Hepatocyte (in vitro differentiated cells): Measurements from ENCODE around the gene DPH1. TPM values are rescaled to one million over a fixed set of nuclear protein-coding genes. Genes with fewer than 3 reads are reported as not detected.

Experiments
- DNase-seq: peaks from one replicate; pipeline ENCODE4 v3.0.0-alpha.2; 2016; ENCODE audit warnings: low spot score
- H2AFZ ChIP-seq: fragments of 200-600 bp; sonication (generic); 2 replicates; pipeline ENCODE4 v1.6.0; 2016; ENCODE audit warnings: antibody characterized with exemption, mild to moderate bottlenecking
- H3K27ac ChIP-seq: fragments of 200-600 bp; sonication (generic); 2 replicates; pipeline ENCODE4 v1.5.1; 2016; ENCODE audit warnings: mild to moderate bottlenecking
- H3K27me3 ChIP-seq: fragments of 200-600 bp; sonication (generic); 2 replicates; pipeline ENCODE4 v1.6.1; 2016
- H3K36me3 ChIP-seq: fragments of 200-600 bp; sonication (generic); replicated peaks from 2 replicates; pipeline ENCODE4 v1.5.1; 2016; ENCODE audit warnings: low read depth; ENCODE audit not compliant: insufficient read depth
- H3K4me1 ChIP-seq: fragments of 200-600 bp; sonication (generic); 2 replicates; pipeline ENCODE4 v1.5.1; 2016; ENCODE audit warnings: mild to moderate bottlenecking, moderate library complexity; ENCODE audit not compliant: insufficient read depth
- H3K4me2 ChIP-seq: fragments of 200-600 bp; sonication (generic); 2 replicates; pipeline ENCODE4 v1.6.0; 2016
- H3K4me3 ChIP-seq: fragments of 200-600 bp; sonication (generic); 2 replicates; pipeline ENCODE4 v1.5.1; 2016; ENCODE audit warnings: mild to moderate bottlenecking
- H3K79me2 ChIP-seq: fragments of 200-600 bp; sonication (generic); 2 replicates; pipeline ENCODE4 v1.6.0; 2017; ENCODE audit warnings: mild to moderate bottlenecking
- H3K9me2 ChIP-seq: fragments of 200-600 bp; sonication (generic); replicated peaks from 2 replicates; pipeline ENCODE4 v1.6.0; 2017; ENCODE audit warnings: mild to moderate bottlenecking; ENCODE audit not compliant: insufficient read depth
- H3K9me3 ChIP-seq: fragments of 200-600 bp; sonication (generic); 2 replicates; pipeline ENCODE4 v1.5.1; 2016; ENCODE audit warnings: low read depth, mild to moderate bottlenecking
- H4K20me1 ChIP-seq: fragments of 200-600 bp; sonication (generic); 2 replicates; pipeline ENCODE4 v1.6.0; 2016; ENCODE audit warnings: mild to moderate bottlenecking; ENCODE audit not compliant: insufficient read depth, poor library complexity, severe bottlenecking
- EZH2 ChIP-seq: fragments of 200-600 bp; sonication (generic); IDR thresholded peaks from 2 replicates; pipeline ENCODE4 v1.6.1; 2016; ENCODE audit warnings: antibody characterized with exemption, mild to moderate bottlenecking, borderline replicate concordance
- EZH2phosphoT487 ChIP-seq: fragments of 200-600 bp; sonication (generic); IDR thresholded peaks from one replicate; pipeline ENCODE4 v1.6.1; 2018; ENCODE audit warnings: antibody characterized with exemption, mild to moderate bottlenecking, low read depth, moderate library complexity; ENCODE audit not compliant: unreplicated experiment, severe bottlenecking
- WGBS: methylation state at CpG from one replicate; pipeline ENCODE4 v1.1.6; 2016; ENCODE audit warnings: low lambda C conversion rate; ENCODE audit errors: missing lambda C conversion rate; 5-methylcytosine and 5-hydroxymethylcytosine counted together
- polyA plus RNA-seq: library from polyadenylated mRNA; unstranded; fragments of >200 nt; fragmentation: Nextera tagmentation; extraction: Ambion mirVana; gene quantifications from 2 replicates; pipeline ENCODE4 v1.2.1, GENCODE V29; 2016
- total RNA-seq: library from RNA; depleted of rRNA; stranded (reverse); fragments of >200 nt; gene quantifications from 2 replicates; pipeline ENCODE4 v1.2.3, GENCODE V29; 2014
- TF ChIP-seq, protein P1 (sequence below): fragments of 200-600 bp; sonication (generic); IDR thresholded peaks from 2 replicates; pipeline ENCODE4 v1.5.1; 2016; ENCODE audit warnings: antibody characterized with exemption, mild to moderate bottlenecking; ENCODE audit not compliant: poor library complexity

Gene DPH1
- total and polyA plus RNA-seq, 2 experiments from 2014 or later: 27.8 to 45.2 TPM

DNA sequence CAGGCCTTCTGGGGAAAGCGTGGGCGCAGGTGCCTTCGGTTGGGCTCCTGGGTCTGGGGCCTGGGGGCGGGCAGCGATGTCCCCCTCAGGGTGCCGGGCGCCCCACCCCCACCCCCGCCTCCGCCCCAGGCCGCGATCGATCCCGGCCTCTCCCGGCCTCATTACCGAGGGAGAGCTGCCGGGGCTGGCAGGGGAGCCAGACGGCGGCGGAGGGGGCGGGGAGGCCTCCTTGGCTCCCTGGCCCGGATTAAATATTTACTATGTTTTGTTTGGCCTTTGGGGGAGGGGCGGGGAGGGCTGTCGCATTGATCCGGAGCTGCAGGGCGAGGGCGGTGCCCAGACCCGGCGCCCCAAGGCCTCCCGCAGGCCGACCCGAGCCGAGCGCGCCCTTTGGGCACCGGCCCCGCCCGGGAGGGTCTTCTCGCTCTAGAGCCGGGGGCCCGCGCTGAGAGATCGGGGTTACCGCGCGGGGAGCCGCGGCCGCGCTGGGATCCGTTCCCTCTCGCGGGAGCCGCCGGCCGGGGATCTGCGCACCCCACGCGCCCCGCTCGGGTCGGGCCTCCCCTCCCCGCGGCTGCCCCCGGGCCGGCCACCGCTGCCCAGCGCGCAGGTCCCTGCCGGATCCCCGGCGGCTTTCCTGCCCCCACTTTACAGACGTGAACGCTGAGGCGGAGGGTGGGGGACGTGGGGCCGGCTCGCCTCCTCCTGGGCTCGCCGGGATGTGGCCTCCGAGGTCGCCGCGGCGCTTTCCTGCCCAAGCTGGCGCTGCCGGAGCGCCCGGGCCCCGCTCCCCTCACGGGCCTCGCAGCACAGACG, 31.8 kb upstream of the DPH1 start:
- Histone ChIP-seq H3K36me3 (no peaks in the 10 kb centered on the region), H3K4me2 (peak overlapping the region; percentile 95), H3K9me2 (no peaks in the 10 kb centered on the region), H3K27ac (peak overlapping the region; percentile 90), H3K4me1 (peaks cover 46% of the 10 kb centered on the region), H3K79me2 (no peaks in the 10 kb centered on the region), H2AFZ (peak overlapping the region; percentile 76), H3K4me3 (peak overlapping the region; percentile 33), H4K20me1 (no peaks in the 10 kb centered on the region), H3K9me3 (no peaks in the 10 kb centered on the region), H3K27me3 (no peaks in the 10 kb centered on the region)
- WGBS: 11% methylated on average over 37 of the region's 92 CpGs
- no peak for TF ChIP-seq EZH2
- TF ChIP-seq EZH2phosphoT487: no peak
- TF ChIP-seq, protein P1, sequence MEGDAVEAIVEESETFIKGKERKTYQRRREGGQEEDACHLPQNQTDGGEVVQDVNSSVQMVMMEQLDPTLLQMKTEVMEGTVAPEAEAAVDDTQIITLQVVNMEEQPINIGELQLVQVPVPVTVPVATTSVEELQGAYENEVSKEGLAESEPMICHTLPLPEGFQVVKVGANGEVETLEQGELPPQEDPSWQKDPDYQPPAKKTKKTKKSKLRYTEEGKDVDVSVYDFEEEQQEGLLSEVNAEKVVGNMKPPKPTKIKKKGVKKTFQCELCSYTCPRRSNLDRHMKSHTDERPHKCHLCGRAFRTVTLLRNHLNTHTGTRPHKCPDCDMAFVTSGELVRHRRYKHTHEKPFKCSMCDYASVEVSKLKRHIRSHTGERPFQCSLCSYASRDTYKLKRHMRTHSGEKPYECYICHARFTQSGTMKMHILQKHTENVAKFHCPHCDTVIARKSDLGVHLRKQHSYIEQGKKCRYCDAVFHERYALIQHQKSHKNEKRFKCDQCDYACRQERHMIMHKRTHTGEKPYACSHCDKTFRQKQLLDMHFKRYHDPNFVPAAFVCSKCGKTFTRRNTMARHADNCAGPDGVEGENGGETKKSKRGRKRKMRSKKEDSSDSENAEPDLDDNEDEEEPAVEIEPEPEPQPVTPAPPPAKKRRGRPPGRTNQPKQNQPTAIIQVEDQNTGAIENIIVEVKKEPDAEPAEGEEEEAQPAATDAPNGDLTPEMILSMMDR: no peak
- peak; percentile 88 for DNase-seq

DNA sequence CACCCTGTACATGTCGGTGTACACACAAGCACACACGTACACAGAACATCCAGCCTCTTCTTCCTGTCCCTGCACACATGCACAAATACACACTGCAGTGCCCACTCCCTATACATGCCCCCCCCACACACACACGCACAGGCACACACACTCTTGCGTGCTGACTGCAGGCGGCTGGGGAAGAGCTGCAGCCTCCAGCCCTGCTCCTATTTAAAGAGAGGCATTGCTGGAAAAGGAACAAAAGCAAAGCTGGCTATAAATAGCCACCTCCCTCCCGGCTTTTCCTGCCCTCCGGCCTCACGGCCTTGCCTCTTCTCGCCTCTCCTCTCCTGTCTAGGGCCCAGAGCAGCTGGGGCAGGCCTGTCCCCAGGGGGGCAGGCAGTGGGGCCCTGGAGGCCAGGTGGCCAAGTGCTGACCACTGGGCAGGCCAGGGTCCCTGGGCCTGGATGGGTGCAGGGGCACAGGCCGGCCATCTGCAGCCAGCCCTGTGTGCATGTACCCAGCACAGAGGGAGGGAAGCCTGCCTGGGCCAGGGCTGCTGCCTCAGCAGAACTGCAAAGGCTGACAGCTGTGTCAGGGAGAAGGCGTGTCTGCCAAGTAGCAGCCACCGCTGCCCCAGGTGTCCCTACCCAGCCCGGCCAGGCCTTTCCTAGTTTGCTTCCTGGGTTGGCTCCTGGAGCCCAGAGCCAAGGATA, 30.2 kb upstream of the DPH1 start:
- no peak overlapping the region for H2AFZ ChIP-seq
- TF ChIP-seq, protein P1: no peak
- TF ChIP-seq EZH2phosphoT487 (no peak), EZH2 (no peak)
- WGBS: 50% methylated on average over 13 of the region's 13 CpGs

DNA sequence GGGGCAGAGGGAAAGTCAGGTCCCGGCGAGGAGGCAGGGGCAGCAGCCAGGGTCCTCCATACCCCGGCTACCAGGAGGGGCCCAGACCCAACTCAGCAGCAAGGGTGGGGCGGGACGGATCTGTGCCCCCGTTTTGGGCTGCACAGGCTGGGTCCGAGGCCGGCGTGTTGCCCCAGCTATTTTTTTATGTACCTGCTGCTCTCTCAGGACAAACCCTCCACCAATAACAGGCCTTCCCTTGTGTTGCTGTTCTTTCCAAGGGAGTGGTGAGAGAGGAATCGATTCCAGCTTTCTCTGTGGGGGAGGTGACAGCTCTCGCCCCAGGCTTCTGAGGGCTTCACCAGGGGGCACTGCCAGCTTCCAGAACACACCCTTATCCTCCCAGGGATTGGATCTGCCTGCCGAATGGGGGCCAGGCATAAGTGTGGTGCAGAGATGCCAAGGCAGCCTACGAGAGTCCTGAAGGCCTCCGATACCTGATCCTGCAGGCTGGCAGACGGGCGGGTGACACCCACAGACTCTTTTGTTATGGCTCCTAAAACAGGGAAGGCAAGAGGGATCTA, 27.1 kb upstream of the DPH1 start:
- Histone ChIP-seq H3K9me2 (no peaks in the 10 kb centered on the region), H3K4me2 (no peak overlapping the region), H3K27me3 (no peaks in the 10 kb centered on the region), H3K4me1 (peaks cover 21% of the 10 kb centered on the region), H3K4me3 (no peak overlapping the region), H4K20me1 (no peaks in the 10 kb centered on the region), H2AFZ (no peak overlapping the region), H3K36me3 (no peaks in the 10 kb centered on the region), H3K9me3 (no peaks in the 10 kb centered on the region), H3K27ac (no peak overlapping the region), H3K79me2 (no peaks in the 10 kb centered on the region)
- TF ChIP-seq, protein P1: no peak
- no peak for TF ChIP-seq EZH2
- TF ChIP-seq EZH2phosphoT487: no peak
- DNase-seq: no peak
- 73% methylated on average over 16 of the region's 16 CpGs for WGBS

More for the DNA sequence above, 30.2 kb upstream of the DPH1 start:
- no peaks in the 10 kb centered on the region for H3K9me2 ChIP-seq
- H3K27me3 ChIP-seq: no peaks in the 10 kb centered on the region
- H3K36me3 ChIP-seq: no peaks in the 10 kb centered on the region
- no peak overlapping the region for H3K4me3 ChIP-seq
- H3K4me1 ChIP-seq: peaks cover 46% of the 10 kb centered on the region
- H3K27ac ChIP-seq: peak overlapping the region; percentile 76
- H3K79me2 ChIP-seq: no peaks in the 10 kb centered on the region
- no peaks in the 10 kb centered on the region for H4K20me1 ChIP-seq
- DNase-seq: peak; percentile 71
- H3K9me3 ChIP-seq: no peaks in the 10 kb centered on the region
- peak overlapping the region; percentile 62 for H3K4me2 ChIP-seq
